ENCODE data around the gene PDE4A.

DNA sequence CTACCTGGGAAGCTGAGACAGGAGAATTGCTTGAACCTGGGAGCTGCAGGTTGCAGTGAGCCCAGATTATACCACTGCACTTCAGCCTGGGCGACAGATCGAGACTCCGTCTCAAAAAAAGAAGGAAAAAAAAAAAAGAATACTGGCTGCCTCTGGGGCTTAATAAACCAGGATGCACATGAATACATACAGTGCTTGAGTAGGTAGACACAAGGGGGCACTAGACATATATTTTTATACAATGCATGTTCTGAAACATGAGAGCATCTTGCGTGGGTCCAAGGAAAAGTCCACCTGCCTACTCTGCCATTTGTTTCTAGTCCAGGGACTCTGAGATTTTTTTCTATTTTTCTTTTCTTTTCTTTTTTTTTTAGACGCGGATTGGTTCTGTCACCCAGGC, 51.6 kb downstream of the PDE4A start:
- no peak for TF ChIP-seq EP300 (IDR thresholded peaks at IDR 0.05)
- TF ChIP-seq, protein P1, sequence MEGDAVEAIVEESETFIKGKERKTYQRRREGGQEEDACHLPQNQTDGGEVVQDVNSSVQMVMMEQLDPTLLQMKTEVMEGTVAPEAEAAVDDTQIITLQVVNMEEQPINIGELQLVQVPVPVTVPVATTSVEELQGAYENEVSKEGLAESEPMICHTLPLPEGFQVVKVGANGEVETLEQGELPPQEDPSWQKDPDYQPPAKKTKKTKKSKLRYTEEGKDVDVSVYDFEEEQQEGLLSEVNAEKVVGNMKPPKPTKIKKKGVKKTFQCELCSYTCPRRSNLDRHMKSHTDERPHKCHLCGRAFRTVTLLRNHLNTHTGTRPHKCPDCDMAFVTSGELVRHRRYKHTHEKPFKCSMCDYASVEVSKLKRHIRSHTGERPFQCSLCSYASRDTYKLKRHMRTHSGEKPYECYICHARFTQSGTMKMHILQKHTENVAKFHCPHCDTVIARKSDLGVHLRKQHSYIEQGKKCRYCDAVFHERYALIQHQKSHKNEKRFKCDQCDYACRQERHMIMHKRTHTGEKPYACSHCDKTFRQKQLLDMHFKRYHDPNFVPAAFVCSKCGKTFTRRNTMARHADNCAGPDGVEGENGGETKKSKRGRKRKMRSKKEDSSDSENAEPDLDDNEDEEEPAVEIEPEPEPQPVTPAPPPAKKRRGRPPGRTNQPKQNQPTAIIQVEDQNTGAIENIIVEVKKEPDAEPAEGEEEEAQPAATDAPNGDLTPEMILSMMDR (IDR thresholded peaks at IDR 0.05): no peak
- TF ChIP-seq POLR2A (IDR thresholded peaks at IDR 0.05): no peak

Measured in ovary (tissue), 3 donors.